PFSK-1 (cell line): ENCODE measurements around the gene TMEM266.

Source experiments
- POLR2AphosphoS5 ChIP-seq: IDR thresholded peaks from 2 replicates; pipeline ENCODE4 v1.6.1; 2012; ENCODE audit warnings: low read depth, mild to moderate bottlenecking, control low read depth, low read length, moderate library complexity
- TAF1 ChIP-seq: IDR thresholded peaks from 2 replicates; pipeline ENCODE4 v1.6.1; 2012; ENCODE audit warnings: low read length, control low read depth, borderline replicate concordance; ENCODE audit not compliant: insufficient read depth
- TF ChIP-seq, protein P1 (sequence below), 2 experiments: IDR thresholded peaks; 2 replicates each; pipeline versions ENCODE4 v1.6.1 to v1.8.0; 2011 to 2012; ENCODE audit warnings: low read depth in 2 of 2, low read length in 2 of 2, control low read depth in 1 of 2, inconsistent platforms in 1 of 2, mild to moderate bottlenecking in 1 of 2, moderate library complexity in 1 of 2; ENCODE audit not compliant: insufficient read depth in 1 of 2

DNA sequence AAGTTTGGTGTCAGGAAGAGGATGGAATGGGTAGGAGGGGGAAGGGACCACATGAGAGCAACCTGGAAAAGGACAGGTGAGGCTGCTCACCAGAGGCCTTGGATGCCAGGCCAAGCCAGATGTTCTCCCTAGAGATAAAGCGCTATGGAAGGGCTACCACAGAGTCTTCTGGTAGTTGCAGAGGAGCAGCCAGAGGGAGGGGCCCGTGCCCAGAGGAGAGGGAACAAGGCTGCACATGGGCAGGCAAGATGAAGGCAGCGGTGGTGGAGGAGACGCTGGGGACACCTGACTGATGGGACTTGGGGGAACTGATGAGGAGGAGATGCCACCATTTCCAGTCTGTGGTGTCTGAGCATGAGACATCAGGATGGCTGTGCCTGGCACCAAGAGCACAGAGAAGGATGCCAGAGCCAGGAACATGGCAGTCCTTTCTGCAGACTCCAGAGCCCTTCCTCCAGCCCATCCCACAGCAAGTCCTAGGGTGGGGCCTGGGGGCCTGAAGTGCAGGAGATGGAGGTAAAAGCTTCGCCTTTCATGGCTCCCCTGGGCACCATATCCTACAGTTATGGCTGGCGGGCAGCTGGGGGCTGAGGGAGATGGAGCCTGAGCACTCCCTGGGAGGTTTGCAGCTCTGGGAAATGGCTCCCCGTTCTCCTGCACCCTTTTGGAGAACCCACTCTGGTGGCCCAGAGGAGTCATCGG, 148.4 kb downstream of the TMEM266 start:
- TF ChIP-seq, protein P1, sequence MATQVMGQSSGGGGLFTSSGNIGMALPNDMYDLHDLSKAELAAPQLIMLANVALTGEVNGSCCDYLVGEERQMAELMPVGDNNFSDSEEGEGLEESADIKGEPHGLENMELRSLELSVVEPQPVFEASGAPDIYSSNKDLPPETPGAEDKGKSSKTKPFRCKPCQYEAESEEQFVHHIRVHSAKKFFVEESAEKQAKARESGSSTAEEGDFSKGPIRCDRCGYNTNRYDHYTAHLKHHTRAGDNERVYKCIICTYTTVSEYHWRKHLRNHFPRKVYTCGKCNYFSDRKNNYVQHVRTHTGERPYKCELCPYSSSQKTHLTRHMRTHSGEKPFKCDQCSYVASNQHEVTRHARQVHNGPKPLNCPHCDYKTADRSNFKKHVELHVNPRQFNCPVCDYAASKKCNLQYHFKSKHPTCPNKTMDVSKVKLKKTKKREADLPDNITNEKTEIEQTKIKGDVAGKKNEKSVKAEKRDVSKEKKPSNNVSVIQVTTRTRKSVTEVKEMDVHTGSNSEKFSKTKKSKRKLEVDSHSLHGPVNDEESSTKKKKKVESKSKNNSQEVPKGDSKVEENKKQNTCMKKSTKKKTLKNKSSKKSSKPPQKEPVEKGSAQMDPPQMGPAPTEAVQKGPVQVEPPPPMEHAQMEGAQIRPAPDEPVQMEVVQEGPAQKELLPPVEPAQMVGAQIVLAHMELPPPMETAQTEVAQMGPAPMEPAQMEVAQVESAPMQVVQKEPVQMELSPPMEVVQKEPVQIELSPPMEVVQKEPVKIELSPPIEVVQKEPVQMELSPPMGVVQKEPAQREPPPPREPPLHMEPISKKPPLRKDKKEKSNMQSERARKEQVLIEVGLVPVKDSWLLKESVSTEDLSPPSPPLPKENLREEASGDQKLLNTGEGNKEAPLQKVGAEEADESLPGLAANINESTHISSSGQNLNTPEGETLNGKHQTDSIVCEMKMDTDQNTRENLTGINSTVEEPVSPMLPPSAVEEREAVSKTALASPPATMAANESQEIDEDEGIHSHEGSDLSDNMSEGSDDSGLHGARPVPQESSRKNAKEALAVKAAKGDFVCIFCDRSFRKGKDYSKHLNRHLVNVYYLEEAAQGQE (IDR thresholded peaks at IDR 0.05; ENCODE audit: insufficient read depth in 1 of 2, low read depth in 2 of 2, low read length in 2 of 2) = no peak
- TF ChIP-seq TAF1 (no peak), POLR2AphosphoS5 (no peak)
